Fibroblast of skin of scalp (primary cell): ENCODE measurements around the gene OLA1. TPM values are rescaled to one million over a fixed set of nuclear protein-coding genes. Genes with fewer than 3 reads are reported as not detected.
"Not testable (repeated sequence)": the region's sequence is repeated elsewhere in the genome, so short reads cannot be mapped to it uniquely, and the experiment has no call there.

ENCODE experiments used
- DNase-seq: peaks from one replicate; pipeline ENCODE4 v3.0.0-alpha.2; 2013
- polyA plus RNA-seq, 2 experiments: library from polyadenylated mRNA; unstranded; fragments of 120-200 nt; gene quantifications; one replicate each; pipeline ENCODE4 v1.2.1, GENCODE V29; 2013; ENCODE audit not compliant: insufficient read length in 2 of 2

Gene OLA1
- 104 TPM for polyA plus RNA-seq (2013, experiment 1 of 2; ENCODE audit: insufficient read length)
- 115 TPM for polyA plus RNA-seq (2013, experiment 2 of 2; ENCODE audit: insufficient read length)

- DNase-seq, result peak; percentile 96
Observed at GRCh38 chr2:174248187-174248997, at the start of gene OLA1. Gene OLA1 (minus strand): TSS chr2:174248532. CDS start chr2:174246815, 1,717 bp downstream.

GRCh38 chr2:174292908-174293307, 44.6 kb upstream of the OLA1 start:
- DNase-seq, result no peak

- no peak for DNase-seq
Observed at GRCh38 chr2:174286172-174286571, 37.8 kb upstream of the OLA1 start.

- no peak for DNase-seq
Observed at GRCh38 chr2:174282441-174282840, 34.1 kb upstream of the OLA1 start.

GRCh38 chr2:174281736-174282135, 33.4 kb upstream of the OLA1 start:
- no peak for DNase-seq

- DNase-seq, result no peak
Observed at GRCh38 chr2:174280596-174280995, 32.3 kb upstream of the OLA1 start.

- not testable (repeated sequence) for DNase-seq
Observed at GRCh38 chr2:174270263-174270662, 21.9 kb upstream of the OLA1 start.

GRCh38 chr2:174266288-174266687, 18.0 kb upstream of the OLA1 start:
- no peak for DNase-seq

- peak; percentile 39 for DNase-seq
Observed at GRCh38 chr2:174263997-174264396, 15.7 kb upstream of the OLA1 start.

GRCh38 chr2:174259981-174260380, 11.6 kb upstream of the OLA1 start:
- peak; percentile 42 for DNase-seq

- no peak for DNase-seq
Observed at GRCh38 chr2:174254267-174254666, 5.9 kb upstream of the OLA1 start.

GRCh38 chr2:174248998-174249592, 763 bp upstream of the OLA1 start:
- no peak for DNase-seq

- peak; percentile 7 for DNase-seq
Observed at GRCh38 chr2:174247474-174248186, 702 bp downstream of the OLA1 start.

GRCh38 chr2:174246944-174247381, 1.4 kb downstream of the OLA1 start:
- DNase-seq, result no peak

- DNase-seq, result not testable (repeated sequence)
Observed at GRCh38 chr2:174245628-174246027, 2.7 kb downstream of the OLA1 start.

- DNase-seq, result no peak
Observed at GRCh38 chr2:174245065-174245464, 3.3 kb downstream of the OLA1 start.

GRCh38 chr2:174243812-174244211, 4.5 kb downstream of the OLA1 start:
- DNase-seq, result no peak

- no peak for DNase-seq
Observed at GRCh38 chr2:174240097-174240496, 8.2 kb downstream of the OLA1 start.

GRCh38 chr2:174236429-174236828, 11.9 kb downstream of the OLA1 start:
- no peak for DNase-seq

- peak; percentile 9 for DNase-seq
Observed at GRCh38 chr2:174235680-174236079, 12.7 kb downstream of the OLA1 start.

GRCh38 chr2:174233771-174234275, 14.5 kb downstream of the OLA1 start:
- DNase-seq, result no peak

- no peak for DNase-seq
Observed at GRCh38 chr2:174227748-174228147, 20.6 kb downstream of the OLA1 start.
